Measurements from ENCODE around the gene MRPL37.

The MRPL37 gene

GRCh38 chr1:54220004-54220811 lies 20.2 kb downstream of the MRPL37 start:
- no peak for DNase-seq (ENCODE audit: low read depth, low spot score)
- TF ChIP-seq CTCF (IDR thresholded peaks at IDR 0.05; ENCODE audit: insufficient read depth, low read length, missing control alignments): no peak
- CTCF ChIA-PET: interaction anchor here (1.2 to 3.6 kb wide), 5 partner anchors 10 to 269 kb away, joined by 3 to 19 read pairs (median 3); no protein-coding TSS in a partner anchor
- no peak overlapping the region for H3K4me3 ChIP-seq (ENCODE audit: low read depth, low read length)
- POLR2A ChIA-PET: no interaction called here

GRCh38 chr1:54221113-54221834 lies 21.3 kb downstream of the MRPL37 start:
- H3K4me3 ChIP-seq (ENCODE audit: low read depth, low read length): no peak overlapping the region
- CTCF ChIA-PET: interaction anchor here (0.6 to 3.6 kb wide), 6 partner anchors 12 to 271 kb away, joined by 3 to 19 read pairs (median 3); no protein-coding TSS in a partner anchor
- POLR2A ChIA-PET: no interaction called here
- no peak for TF ChIP-seq CTCF (IDR thresholded peaks at IDR 0.05; ENCODE audit: insufficient read depth, low read length, missing control alignments)
- no peak for DNase-seq (ENCODE audit: low read depth, low spot score)

GRCh38 chr1:54221867-54222484 lies 22.0 kb downstream of the MRPL37 start:
- no peak overlapping the region for H3K4me3 ChIP-seq (ENCODE audit: low read depth, low read length)
- ChIA-PET POLR2A (no interaction called here), CTCF (interaction anchor here (0.6 to 1.8 kb wide), 3 partner anchors 96 to 270 kb away, joined by 3 to 6 read pairs (median 3); no protein-coding TSS in a partner anchor)
- TF ChIP-seq CTCF (IDR thresholded peaks at IDR 0.05; ENCODE audit: insufficient read depth, low read length, missing control alignments): no peak
- no peak for DNase-seq (ENCODE audit: low read depth, low spot score)

- CTCF ChIA-PET: no interaction called here
- POLR2A ChIA-PET: no interaction called here
- no peak overlapping the region for H3K4me3 ChIP-seq (ENCODE audit: low read depth, low read length)
- no peak for DNase-seq (ENCODE audit: low read depth, low spot score)
- no peak for TF ChIP-seq CTCF (IDR thresholded peaks at IDR 0.05; ENCODE audit: insufficient read depth, low read length, missing control alignments)
These were observed 22.7 kb downstream of the MRPL37 start for GRCh38 chr1:54222711-54223110.

GRCh38 chr1:54223441-54224202 lies 23.7 kb downstream of the MRPL37 start:
- POLR2A ChIA-PET: no interaction called here
- DNase-seq (ENCODE audit: low read depth, low spot score): no peak
- no peak overlapping the region for H3K4me3 ChIP-seq (ENCODE audit: low read depth, low read length)
- no peak for TF ChIP-seq CTCF (IDR thresholded peaks at IDR 0.05; ENCODE audit: insufficient read depth, low read length, missing control alignments)
- CTCF ChIA-PET: no interaction called here
